T-helper 2 cell treated with Interferon-gamma antibody and Interleukin-4, amounts not matched to agents 5 μg/mL and 100 μg/mL, for 36 hours (primary cell): ENCODE results near the gene CASP8AP2.
"Not testable (repeated sequence)": the region's sequence is repeated elsewhere in the genome, so short reads cannot be mapped to it uniquely, and the experiment has no call there.

Experiments
- DNase-seq: peaks from one replicate; pipeline ENCODE4 v3.0.0; 2021; ENCODE audit warnings: low spot score
- H3K27ac Mint-ChIP-seq: one replicate; pipeline ENCODE4 v1.8.0; 2021; ENCODE audit warnings: mild to moderate bottlenecking, mixed read lengths
- H3K27me3 Mint-ChIP-seq: one replicate; pipeline ENCODE4 v1.8.0; 2021; ENCODE audit warnings: low read depth, mixed read lengths
- H3K36me3 Mint-ChIP-seq: one replicate; pipeline ENCODE4 v1.8.0; 2021; ENCODE audit warnings: low read depth, mixed read lengths
- H3K4me1 Mint-ChIP-seq: one replicate; pipeline ENCODE4 v1.8.0; 2021; ENCODE audit warnings: low read depth, mixed read lengths
- H3K4me3 Mint-ChIP-seq: one replicate; pipeline ENCODE4 v1.8.0; 2022; ENCODE audit warnings: mild to moderate bottlenecking, moderate library complexity, mixed read lengths
- H3K9me3 Mint-ChIP-seq: one replicate; pipeline ENCODE4 v1.8.0; 2021; ENCODE audit warnings: mixed read lengths

The CASP8AP2 gene

DNA sequence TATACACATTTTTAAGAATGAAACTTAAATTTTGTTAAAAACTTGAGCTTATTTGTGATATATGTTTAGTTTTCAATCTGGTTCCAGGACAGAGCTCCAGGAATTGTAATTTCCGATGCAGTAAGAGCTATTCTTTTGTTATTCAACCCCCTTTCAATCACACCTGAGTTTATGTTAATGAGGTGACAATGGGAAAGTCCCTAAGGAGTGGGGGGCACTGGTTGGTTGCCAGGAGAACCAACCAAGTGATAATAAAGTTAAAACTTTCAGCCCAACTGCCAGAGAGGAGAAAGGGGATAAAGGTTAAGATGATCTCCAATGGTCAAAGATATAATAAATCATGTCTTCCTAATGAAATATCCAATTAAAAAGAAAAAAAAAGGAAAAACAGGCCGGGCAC lies 29.9 kb upstream of the CASP8AP2 start:
- Mint-ChIP-seq H3K27ac (no peak overlapping the region), H3K36me3 (peaks cover 33% of the 10 kb centered on the region), H3K4me1 (peaks cover 11% of the 10 kb centered on the region), H3K27me3 (no peaks in the 10 kb centered on the region), H3K4me3 (no peak overlapping the region), H3K9me3 (no peaks in the 10 kb centered on the region)
- no peak for DNase-seq

DNA sequence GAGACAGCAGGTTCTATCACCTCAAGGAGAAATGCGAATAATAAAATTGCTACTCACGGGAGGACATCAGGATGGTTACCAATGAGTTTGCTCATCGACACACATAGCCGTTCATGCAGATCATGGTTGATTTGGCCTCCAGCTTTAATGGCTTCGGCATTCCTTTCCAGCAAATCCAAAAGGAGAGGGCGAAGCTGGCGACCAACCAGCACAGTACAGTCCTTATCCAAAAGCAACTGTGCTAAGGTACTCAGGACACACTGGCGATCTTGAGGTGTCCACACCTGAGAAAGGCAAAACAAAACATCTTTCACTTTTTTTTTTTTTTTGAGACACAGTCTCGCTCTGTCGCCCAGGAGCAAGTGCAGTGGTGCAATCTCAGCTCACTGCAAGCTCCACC lies 26.4 kb upstream of the CASP8AP2 start:
- Mint-ChIP-seq H3K4me1 (peaks cover 7% of the 10 kb centered on the region), H3K36me3 (peaks cover 18% of the 10 kb centered on the region), H3K27me3 (no peaks in the 10 kb centered on the region), H3K4me3 (no peak overlapping the region), H3K27ac (no peak overlapping the region), H3K9me3 (no peaks in the 10 kb centered on the region)
- DNase-seq: no peak

DNA sequence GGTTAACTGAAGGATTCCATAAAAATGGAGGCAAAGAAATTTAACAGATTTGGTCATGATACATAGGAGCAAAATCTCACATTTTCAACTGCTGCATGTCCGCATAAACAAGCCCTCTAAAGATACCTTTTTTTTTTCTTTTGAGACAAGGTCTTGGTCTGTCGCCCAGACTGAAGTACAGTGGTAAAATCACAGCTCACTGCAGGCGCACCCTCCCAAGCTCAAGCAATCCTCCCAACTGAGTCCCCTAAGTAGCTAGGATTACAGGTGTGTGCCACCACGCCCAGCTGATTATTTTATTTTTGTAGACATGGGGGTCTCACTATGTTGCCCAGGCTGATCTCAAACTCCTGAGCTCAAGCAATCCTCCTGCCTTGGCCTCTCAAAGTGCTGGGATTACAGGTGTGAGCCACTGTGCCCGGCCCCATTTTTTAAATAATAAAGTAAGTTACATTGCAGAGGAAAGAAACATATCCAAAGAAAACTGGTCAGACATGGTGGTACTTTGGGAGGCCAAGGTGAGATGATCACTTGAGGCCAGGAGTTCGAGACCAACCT lies 23.8 kb upstream of the CASP8AP2 start:
- H3K9me3 Mint-ChIP-seq: no peaks in the 10 kb centered on the region
- no peak for DNase-seq
- H3K4me1 Mint-ChIP-seq: peaks cover 10% of the 10 kb centered on the region
- H3K27me3 Mint-ChIP-seq: no peaks in the 10 kb centered on the region
- peaks cover 8% of the 10 kb centered on the region for H3K36me3 Mint-ChIP-seq
- no peak overlapping the region for H3K4me3 Mint-ChIP-seq
- H3K27ac Mint-ChIP-seq: no peak overlapping the region

DNA sequence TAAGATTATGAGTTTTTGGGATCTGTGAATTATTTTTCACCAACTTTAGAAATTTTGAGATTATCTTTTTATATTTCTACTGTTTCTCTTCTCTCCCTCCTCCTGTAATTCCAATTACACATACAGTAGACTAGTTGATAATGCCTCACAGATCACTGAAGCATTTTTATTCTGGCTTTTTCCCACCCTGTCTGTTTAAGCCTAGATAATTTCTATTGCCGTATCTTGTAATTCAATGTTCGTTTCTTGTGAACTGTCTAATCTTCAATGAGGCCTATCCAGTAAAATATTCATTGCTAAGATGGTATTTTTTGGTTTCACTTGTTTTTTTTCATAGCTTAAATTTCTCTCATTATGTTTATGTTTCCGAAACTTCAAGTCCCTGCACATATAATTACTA lies 22.1 kb upstream of the CASP8AP2 start:
- DNase-seq: no peak
- H3K9me3 Mint-ChIP-seq: no peaks in the 10 kb centered on the region
- no peak overlapping the region for H3K27ac Mint-ChIP-seq

DNA sequence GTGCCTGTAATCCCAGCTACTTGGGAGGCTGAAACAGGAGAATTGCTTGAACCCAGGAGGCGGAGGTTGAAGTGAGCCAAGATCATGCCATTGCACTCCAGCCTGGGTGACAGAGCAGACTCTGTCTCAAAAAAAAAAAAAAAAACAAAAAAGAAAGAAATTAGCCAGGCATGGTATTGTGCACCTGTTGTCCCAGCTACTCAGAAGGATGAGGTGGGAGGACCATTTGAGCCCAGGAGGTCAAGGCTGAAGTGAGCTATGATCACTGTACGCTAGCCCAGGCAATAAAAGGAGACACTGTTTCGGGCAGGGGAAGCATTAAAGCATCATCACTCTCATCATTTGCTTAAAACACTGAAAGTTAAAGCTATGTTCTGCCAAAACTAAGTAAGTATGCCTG lies 16.3 kb upstream of the CASP8AP2 start:
- not testable (repeated sequence) for H3K4me3 Mint-ChIP-seq, DNase-seq, H3K4me1 Mint-ChIP-seq, H3K27ac Mint-ChIP-seq, H3K27me3 Mint-ChIP-seq, H3K9me3 Mint-ChIP-seq, H3K36me3 Mint-ChIP-seq

More for the DNA sequence above, 22.1 kb upstream of the CASP8AP2 start:
- Mint-ChIP-seq H3K36me3 (peaks cover 8% of the 10 kb centered on the region), H3K4me3 (no peak overlapping the region), H3K27me3 (no peaks in the 10 kb centered on the region), H3K4me1 (peaks cover 10% of the 10 kb centered on the region)

DNA sequence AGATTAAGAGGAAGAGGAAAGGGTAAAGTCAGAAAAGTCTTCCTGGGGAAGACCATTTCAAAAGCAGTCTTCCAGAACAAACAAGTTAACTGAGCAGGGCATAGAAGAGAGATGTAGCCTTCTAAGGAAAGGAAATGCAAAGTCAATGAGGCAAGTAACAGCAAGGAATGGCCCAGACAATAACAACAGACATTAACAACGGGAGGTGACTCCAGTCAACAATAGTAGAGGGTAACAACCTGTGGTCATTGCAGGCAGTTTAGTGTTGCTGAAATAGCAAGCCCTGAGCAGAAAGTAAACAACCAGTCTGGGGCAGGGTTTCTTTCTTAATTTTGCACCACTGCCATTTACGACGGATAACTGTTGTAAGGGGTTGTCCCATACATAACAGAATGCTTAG lies 12.2 kb upstream of the CASP8AP2 start:
- Mint-ChIP-seq H3K9me3 (no peaks in the 10 kb centered on the region), H3K36me3 (peaks cover 13% of the 10 kb centered on the region), H3K4me3 (peak overlapping the region; percentile 52), H3K4me1 (peaks cover 21% of the 10 kb centered on the region), H3K27me3 (no peaks in the 10 kb centered on the region), H3K27ac (peak overlapping the region; percentile 47)
- no peak for DNase-seq

DNA sequence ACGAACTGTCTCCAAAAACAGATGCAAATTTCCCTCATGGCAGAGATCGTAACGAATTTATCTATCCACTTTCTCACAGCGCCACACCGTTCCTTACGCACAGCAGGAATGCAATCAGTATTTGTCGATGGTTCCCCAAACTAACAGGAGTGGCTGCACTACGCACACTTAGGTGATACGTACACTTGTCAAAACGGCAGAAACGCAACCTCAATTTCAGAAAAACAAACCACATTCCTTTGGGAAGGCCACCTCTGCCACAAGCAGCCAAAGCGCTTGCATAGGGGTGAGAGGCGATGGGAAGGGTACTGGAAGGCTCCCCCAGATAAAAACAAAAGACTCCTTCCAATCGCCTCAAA lies 10.7 kb upstream of the CASP8AP2 start:
- peak overlapping the region; percentile 98 for H3K27ac Mint-ChIP-seq
- H3K9me3 Mint-ChIP-seq: no peaks in the 10 kb centered on the region

DNA sequence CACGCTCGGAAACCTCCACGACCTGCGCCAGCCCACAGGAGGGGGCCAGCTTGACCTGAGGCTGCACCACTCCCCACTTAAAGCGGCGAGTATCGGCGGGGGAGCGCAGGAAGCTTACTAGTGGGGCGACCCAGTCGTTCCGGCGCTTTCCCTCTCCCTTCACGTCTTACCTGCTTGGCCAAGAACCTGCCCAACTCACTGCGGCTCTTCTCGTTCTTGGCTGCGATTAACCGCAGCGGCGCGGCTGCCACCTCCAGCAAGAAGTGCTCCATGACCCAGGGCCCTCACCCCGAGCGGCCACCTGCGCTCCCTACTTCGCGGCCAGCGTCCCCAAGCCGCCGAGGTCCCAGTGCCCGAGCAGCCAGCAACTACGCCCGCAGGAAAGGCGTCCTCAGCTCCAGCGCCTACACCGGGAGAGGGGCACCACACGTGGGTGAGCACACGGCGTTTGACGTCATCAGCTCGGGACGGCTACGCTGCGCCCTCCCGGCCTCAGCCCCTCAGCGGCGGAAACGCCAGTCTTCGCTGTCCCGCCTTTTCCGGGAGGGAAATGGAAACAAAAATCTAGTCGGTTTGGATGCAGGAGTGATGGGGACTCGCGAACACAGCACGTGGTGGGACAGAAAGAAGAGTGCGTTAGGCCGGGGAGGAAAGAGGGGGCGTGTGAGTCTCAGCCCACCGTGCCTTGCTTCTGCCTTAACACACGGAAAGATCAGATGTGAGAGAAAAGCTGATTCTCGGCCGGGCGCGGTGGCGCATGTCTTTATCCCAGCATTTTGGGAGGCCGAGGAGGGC lies 10.1 kb upstream of the CASP8AP2 start, which contains the start of gene MDN1:
Gene MDN1 (minus strand): TSS at position 459 of the 795 bp plus-strand sequence. CDS start 187 bp downstream, at position 272.
- H3K36me3 Mint-ChIP-seq: peaks cover 13% of the 10 kb centered on the region
- H3K4me3 Mint-ChIP-seq: peak within 1 kb of the TSS; percentile 94
- H3K27ac Mint-ChIP-seq: peak within 1 kb of the TSS; percentile 98
- H3K9me3 Mint-ChIP-seq: no peaks in the 10 kb centered on the region
- H3K4me1 Mint-ChIP-seq: peaks cover 21% of the 10 kb centered on the region
- no peaks in the 10 kb centered on the region for H3K27me3 Mint-ChIP-seq
- peak; percentile 91 for DNase-seq

More for the DNA sequence above, 10.7 kb upstream of the CASP8AP2 start:
- peaks cover 21% of the 10 kb centered on the region for H3K4me1 Mint-ChIP-seq
- peak overlapping the region; percentile 94 for H3K4me3 Mint-ChIP-seq
- no peaks in the 10 kb centered on the region for H3K27me3 Mint-ChIP-seq
- DNase-seq: no peak
- peaks cover 13% of the 10 kb centered on the region for H3K36me3 Mint-ChIP-seq

DNA sequence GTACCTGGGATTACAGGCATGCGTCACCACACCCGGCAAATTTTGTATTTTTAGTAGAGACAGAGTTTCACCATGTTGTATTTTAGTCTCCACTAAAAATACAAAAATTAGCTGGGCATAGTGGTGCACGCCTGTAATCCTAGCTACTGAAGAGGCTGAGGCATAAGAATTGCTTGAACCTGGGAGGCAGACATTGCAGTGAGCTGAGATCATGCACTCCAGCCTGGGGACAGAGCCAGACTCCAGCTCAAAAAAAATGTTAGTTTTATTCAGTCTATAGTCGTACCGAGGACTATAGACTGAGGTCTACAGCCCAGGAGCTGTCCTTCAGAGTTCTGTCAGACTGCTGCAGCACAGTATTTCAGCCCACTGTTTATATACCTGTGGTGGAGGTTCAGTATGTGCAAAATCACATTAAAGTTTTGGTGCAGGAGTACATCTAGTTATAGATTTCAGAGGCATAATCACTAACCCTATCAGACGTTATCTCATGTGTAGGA lies 3.6 kb upstream of the CASP8AP2 start:
- DNase-seq: no peak
- Mint-ChIP-seq H3K27me3 (no peaks in the 10 kb centered on the region), H3K36me3 (peaks cover 4% of the 10 kb centered on the region), H3K4me1 (peaks cover 8% of the 10 kb centered on the region), H3K4me3 (no peak overlapping the region), H3K27ac (no peak overlapping the region), H3K9me3 (no peaks in the 10 kb centered on the region)

DNA sequence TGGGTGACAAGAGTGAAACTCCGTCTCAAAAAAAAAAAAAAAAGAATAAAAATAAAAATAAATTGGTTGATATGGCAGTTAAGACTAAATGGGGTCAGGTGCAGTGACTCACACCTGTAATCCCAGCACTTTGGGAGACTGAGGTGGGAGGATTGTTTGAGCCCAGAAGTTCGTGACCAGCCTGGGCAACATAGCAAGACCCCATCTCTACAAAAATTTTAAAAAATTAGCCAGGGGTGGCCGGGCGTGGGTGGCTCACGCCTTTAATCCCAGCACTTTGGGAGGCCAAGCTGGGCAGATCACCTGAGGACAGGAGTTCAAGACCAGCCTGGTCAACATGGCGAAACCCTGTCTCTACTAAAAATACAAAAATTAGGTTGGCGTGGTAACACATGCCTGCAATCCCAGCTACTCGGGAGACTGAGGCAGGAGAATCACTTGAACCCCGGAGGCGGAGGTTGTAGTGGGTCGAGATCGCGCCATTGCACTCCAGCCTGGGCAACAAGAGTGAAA lies 1.1 kb upstream of the CASP8AP2 start:
- H3K36me3 Mint-ChIP-seq: peaks cover 23% of the 10 kb centered on the region

DNA sequence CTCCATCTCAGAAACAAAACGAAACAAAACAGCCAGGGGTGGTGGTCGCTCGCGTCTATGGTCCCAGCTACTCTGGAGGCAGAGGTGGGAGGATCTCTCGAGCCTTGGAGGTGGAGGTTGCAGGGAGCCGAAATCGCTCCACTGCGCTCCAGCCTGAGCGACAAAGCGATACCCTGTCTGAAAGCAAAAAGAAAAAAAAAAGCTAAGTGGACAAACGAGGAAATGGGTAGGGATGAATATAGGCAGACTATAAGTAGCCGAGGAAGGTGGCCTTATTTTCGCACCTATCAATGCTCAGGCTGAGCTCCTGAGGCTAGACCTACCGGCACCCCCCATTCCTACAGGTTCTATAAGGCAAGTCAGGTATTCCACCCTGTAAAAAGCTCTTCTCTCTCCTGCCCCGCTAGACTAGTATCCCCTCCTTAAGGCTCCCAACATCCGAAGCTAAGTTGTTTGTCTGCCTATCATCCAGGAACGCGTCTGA lies 650 bp upstream of the CASP8AP2 start:
- no peaks in the 10 kb centered on the region for H3K27me3 Mint-ChIP-seq
- peak; percentile 16 for DNase-seq
- H3K27ac Mint-ChIP-seq: peak overlapping the region; percentile 97
- H3K4me3 Mint-ChIP-seq: peak overlapping the region; percentile 97
- H3K4me1 Mint-ChIP-seq: peaks cover 24% of the 10 kb centered on the region
- no peaks in the 10 kb centered on the region for H3K9me3 Mint-ChIP-seq
- peaks cover 27% of the 10 kb centered on the region for H3K36me3 Mint-ChIP-seq

More for the DNA sequence above, 1.1 kb upstream of the CASP8AP2 start:
- peak overlapping the region; percentile 97 for H3K4me3 Mint-ChIP-seq
- not testable (repeated sequence) for H3K9me3 Mint-ChIP-seq, H3K27me3 Mint-ChIP-seq, DNase-seq
- peak overlapping the region; percentile 97 for H3K27ac Mint-ChIP-seq
- H3K4me1 Mint-ChIP-seq: peaks cover 20% of the 10 kb centered on the region

DNA sequence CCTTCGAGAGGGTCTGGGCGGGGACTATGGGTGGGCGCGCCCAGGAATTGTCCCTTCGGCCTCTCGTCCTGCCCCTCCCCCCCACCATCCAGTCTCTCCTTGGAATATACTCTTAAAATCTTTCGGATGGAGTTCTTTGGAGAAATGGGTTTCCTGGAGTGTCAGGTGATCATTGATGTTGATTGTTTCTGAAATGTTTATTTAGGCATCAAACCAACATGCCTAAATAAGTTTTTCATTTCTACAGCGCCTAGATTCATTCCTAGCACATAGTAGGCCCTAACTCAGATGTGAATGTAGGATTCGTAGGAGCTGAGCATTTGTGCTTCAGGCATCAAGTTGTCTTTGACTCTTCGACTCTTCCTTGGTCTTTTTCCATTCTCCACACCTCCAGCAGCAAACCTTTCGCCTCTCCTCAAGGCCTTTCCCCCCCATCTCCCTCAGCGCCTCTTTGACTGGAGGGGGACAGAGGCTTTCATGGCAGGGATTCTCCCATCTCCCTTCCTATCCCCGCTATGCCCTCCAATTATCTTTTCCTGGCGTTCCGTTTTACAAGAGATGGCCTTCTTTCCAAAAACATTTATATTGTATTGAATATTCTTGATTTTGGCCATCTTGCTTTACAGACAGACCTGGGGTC lies 610 bp downstream of the CASP8AP2 start:
- no peak for DNase-seq
- Mint-ChIP-seq H3K36me3 (peaks cover 33% of the 10 kb centered on the region), H3K4me3 (peak overlapping the region; percentile 97), H3K27ac (peak overlapping the region; percentile 72), H3K27me3 (no peaks in the 10 kb centered on the region), H3K9me3 (no peaks in the 10 kb centered on the region), H3K4me1 (peaks cover 30% of the 10 kb centered on the region)

DNA sequence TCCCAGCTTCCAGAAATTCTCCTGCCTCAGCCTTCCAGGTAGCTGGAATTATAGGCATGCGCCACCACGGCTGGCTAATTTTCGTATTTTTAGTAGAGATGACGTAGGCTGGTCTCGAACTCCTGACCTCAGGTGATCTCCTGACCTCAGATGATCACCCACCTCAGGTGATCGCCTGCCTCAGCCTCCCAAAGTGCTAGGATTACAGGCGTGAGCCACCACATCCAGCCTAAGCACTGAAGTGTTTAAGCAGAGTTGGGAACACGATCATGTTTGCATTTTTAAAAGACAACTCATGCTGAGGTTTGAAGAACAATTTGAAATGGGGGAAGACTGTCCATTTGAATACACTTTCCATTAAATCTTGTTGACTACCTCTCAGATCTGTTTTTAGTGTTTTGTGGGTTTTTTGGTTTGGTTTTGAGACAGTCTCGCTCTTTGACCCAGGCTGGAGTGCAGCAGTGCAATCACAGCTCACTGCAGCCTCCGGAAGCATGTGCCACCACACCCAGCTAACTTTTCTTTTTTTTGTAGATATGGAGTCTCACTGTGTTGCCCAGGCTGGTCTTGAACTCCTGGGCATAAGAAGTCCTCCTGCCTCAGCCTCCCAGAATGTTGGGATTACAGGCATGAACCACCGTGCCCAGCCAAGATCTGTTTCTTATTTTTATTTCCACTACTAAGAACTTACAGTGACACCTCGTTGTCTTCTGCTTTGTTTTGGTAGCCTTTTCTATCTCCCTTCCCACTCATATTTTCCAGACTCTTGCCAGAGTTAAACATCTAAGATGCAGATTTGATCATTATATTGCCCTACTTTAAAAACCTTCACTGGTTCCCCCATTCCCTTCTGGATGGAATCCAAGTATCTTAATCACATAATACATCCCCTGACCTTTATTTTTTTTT lies 5.5 kb downstream of the CASP8AP2 start:
- Mint-ChIP-seq H3K9me3 (no peaks in the 10 kb centered on the region), H3K27ac (peak overlapping the region; percentile 88), H3K27me3 (no peaks in the 10 kb centered on the region), H3K4me3 (peak overlapping the region; percentile 68), H3K4me1 (peaks cover 47% of the 10 kb centered on the region), H3K36me3 (peaks cover 60% of the 10 kb centered on the region)
- DNase-seq: peak; percentile 57
